ENCODE data around the gene INPP5A. TPM values are rescaled to one million over a fixed set of nuclear protein-coding genes. Genes with fewer than 3 reads are reported as not detected.
"Not testable (repeated sequence)": the region's sequence is repeated elsewhere in the genome, so short reads cannot be mapped to it uniquely, and the experiment has no call there.

INPP5A gene
- total and polyA plus RNA-seq, 2 of the 13 experiments (the other 11 are each of a cell fraction or from before 2014, with no cell fraction given) = 17.5 to 37.9 TPM

DNA sequence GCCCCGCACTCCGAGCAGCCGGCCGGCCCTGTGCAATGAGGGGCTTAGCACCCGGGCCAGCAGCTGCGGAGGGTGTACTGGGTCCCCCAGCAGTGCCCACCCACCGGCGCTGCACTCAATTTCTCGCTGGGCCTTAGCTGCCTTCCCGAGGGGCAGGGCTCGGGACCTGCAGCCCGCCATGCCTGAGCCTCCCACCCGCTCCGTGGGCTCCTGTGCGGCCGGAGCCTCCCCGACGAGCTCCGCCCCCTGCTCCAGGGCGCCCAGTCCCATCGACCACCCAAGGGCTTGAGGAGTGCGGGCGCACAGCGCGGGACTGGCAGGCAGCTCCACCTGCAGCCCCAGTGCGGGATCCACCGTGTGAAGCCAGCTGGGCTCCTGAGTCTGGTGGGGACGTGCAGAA, 143.2 kb downstream of the INPP5A start:
- BruUV-seq (replicated peaks); DNase-seq (ENCODE audit: low spot score); POLR2A ChIA-PET; FAIRE-seq; ATAC-seq; H3K4me2 ChIP-seq (ENCODE audit: low read depth, low read length); intact Hi-C loops (cut with micrococcal nuclease; ENCODE audit: unreplicated experiment); H3K9me3 ChIP-seq (ENCODE audit: low read length); H3K27ac ChIP-seq (ENCODE audit: extremely low read length, insufficient read depth, low read length); H3K79me2 ChIP-seq (ENCODE audit: insufficient read depth, low read length); H3K9ac ChIP-seq (ENCODE audit: insufficient read depth, low read depth, low read length); in situ Hi-C loops (cut with HindIII; ENCODE audit: extremely low pct_ligation_motif_present, low pct_unique_long_range_greater_than_20kb); H3K4me3 ChIP-seq (replicated peaks in 1 of 3; ENCODE audit: insufficient read depth in 1 of 3, low read depth in 2 of 3, low read length in 3 of 3); H2AFZ ChIP-seq (ENCODE audit: low read length); H4K20me1 ChIP-seq (ENCODE audit: insufficient read depth, low read length); H3K36me3 ChIP-seq (replicated peaks in 1 of 2; ENCODE audit: control insufficient read depth in 1 of 2, insufficient read depth in 2 of 2, low read length in 2 of 2); H3K27me3 ChIP-seq (ENCODE audit: control insufficient read depth in 1 of 2, insufficient read depth in 2 of 2, low read length in 2 of 2); CTCF ChIA-PET (ENCODE audit: low intra/inter-chr PET ratio, low total read pairs): not testable (repeated sequence)
- 60% methylated on average over 1 of the region's 28 CpGs for WGBS (ENCODE audit: low lambda C conversion rate)
- peaks cover 18% of the 10 kb centered on the region for H3K4me1 ChIP-seq (ENCODE audit: insufficient read depth, low read length)

GRCh38 chr10:132681858-132682755, 144.5 kb downstream of the INPP5A start:
- H3K36me3 ChIP-seq (replicated peaks in 1 of 2; ENCODE audit: control insufficient read depth in 1 of 2, insufficient read depth in 2 of 2, low read length in 2 of 2) = no peaks in the 10 kb centered on the region; a peak in 1 of 5 replicates
- H3K9me3 ChIP-seq (ENCODE audit: low read length) = no peaks in the 10 kb centered on the region
- no TSS peak for BruUV-seq (replicated peaks)
- in situ Hi-C loops (cut with HindIII; ENCODE audit: extremely low pct_ligation_motif_present, low pct_unique_long_range_greater_than_20kb) (no loop called here), intact Hi-C loops (cut with micrococcal nuclease; ENCODE audit: unreplicated experiment) (no loop called here)
- DNase-seq (ENCODE audit: low spot score) (no peak), FAIRE-seq (no peak), ATAC-seq (no peak)
- no peak for TF ChIP-seq GATAD1 (CRISPR knock-in tag; IDR thresholded peaks at IDR 0.05)
- no peak for TF ChIP-seq ZNF75D (CRISPR knock-in tag; IDR thresholded peaks at IDR 0.05; ENCODE audit: borderline replicate concordance)
- H3K4me1 ChIP-seq (ENCODE audit: insufficient read depth, low read length) = peaks cover 24% of the 10 kb centered on the region
- H3K9ac ChIP-seq (ENCODE audit: insufficient read depth, low read depth, low read length) = no peak overlapping the region
- no peaks in the 10 kb centered on the region; a peak in 1 of 5 replicates for H3K27me3 ChIP-seq (ENCODE audit: control insufficient read depth in 1 of 2, insufficient read depth in 2 of 2, low read length in 2 of 2)
- no peak overlapping the region for H3K27ac ChIP-seq (ENCODE audit: extremely low read length, insufficient read depth, low read length)
- H3K4me3 ChIP-seq (replicated peaks in 1 of 3; ENCODE audit: insufficient read depth in 1 of 3, low read depth in 2 of 3, low read length in 3 of 3) = no peak overlapping the region
- no peak overlapping the region for H3K4me2 ChIP-seq (ENCODE audit: low read depth, low read length)
- CTCF ChIA-PET (ENCODE audit: low intra/inter-chr PET ratio, low total read pairs) = no interaction called here
- POLR2A ChIA-PET = no interaction called here
- no peak overlapping the region for H2AFZ ChIP-seq (ENCODE audit: low read length)
- no peaks in the 10 kb centered on the region for H4K20me1 ChIP-seq (ENCODE audit: insufficient read depth, low read length)
- H3K79me2 ChIP-seq (ENCODE audit: insufficient read depth, low read length) = no peaks in the 10 kb centered on the region
- WGBS (ENCODE audit: low lambda C conversion rate) = 93% methylated on average over 25 of the region's 25 CpGs

Measured in HepG2 (cell line).